Peyer's patch (tissue), 4 donors: ENCODE results near the gene BCAS3.

ENCODE experiments used
- POLR2A ChIP-seq, 2 donors: fragments of 450-650 bp; IDR thresholded peaks; one replicate each; pipeline ENCODE4 v1.5.1; 2017; ENCODE audit warnings: antibody characterized with exemption in 2 of 2, mild to moderate bottlenecking in 2 of 2, moderate library complexity in 2 of 2
- TF ChIP-seq, protein P1 (sequence below), 6 experiments: fragments of 450-650 bp in 4 of 6; fragments of 200-600 bp in 2 of 6; sonication (generic) in 1 of 6; IDR thresholded peaks; one replicate each; pipeline ENCODE4 v1.5.1; 2017 to 2019; ENCODE audit warnings: antibody characterized with exemption in 6 of 6, mild to moderate bottlenecking in 3 of 6, moderate library complexity in 1 of 6

DNA sequence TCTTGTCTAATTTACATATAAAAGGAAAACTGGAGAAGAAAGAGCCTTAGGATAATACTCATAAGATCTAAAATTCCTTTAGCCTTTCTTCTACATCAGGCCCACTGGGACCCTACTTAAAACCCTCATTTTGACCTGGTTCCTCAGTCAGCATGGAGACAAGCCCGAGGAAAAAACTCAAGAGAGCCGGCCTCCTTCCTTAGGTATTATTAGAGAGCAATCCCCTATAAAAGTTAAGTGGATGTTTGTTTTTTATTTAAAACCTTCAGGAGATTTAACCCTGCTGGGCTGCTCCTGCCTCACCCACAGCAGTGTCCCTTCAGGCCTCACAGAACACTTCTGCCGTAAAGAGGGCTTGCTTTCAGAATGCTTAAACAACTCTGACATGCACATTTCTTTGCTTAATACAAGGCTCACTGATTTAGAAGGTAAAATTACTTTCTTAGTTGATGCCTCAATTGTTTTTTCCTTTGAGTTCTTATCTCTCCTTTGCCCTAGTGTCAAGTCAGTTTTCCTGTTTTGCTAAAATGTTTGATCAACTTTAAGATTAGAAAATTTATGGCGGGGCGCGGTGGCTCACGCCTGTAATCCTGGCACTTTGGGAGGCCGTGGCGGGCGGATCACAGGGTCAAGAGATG is 576.4 kb downstream of the BCAS3 start:
- TF ChIP-seq, protein P1, sequence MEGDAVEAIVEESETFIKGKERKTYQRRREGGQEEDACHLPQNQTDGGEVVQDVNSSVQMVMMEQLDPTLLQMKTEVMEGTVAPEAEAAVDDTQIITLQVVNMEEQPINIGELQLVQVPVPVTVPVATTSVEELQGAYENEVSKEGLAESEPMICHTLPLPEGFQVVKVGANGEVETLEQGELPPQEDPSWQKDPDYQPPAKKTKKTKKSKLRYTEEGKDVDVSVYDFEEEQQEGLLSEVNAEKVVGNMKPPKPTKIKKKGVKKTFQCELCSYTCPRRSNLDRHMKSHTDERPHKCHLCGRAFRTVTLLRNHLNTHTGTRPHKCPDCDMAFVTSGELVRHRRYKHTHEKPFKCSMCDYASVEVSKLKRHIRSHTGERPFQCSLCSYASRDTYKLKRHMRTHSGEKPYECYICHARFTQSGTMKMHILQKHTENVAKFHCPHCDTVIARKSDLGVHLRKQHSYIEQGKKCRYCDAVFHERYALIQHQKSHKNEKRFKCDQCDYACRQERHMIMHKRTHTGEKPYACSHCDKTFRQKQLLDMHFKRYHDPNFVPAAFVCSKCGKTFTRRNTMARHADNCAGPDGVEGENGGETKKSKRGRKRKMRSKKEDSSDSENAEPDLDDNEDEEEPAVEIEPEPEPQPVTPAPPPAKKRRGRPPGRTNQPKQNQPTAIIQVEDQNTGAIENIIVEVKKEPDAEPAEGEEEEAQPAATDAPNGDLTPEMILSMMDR (IDR thresholded peaks at IDR 0.05): no peak
- TF ChIP-seq POLR2A (IDR thresholded peaks at IDR 0.05): no peak
